GM10248 (cell line): ENCODE data around the gene PIEZO2.
A peak's percentile ranks its signal among the peaks of the same experiment; 100 is the strongest.

Source experiments
- CTCF ChIA-PET: fragments of 300-600 bp; sonication (Branson Sonifier 250); formaldehyde crosslinking; extraction: SDS; loops from one replicate; lab custom pipeline; 2021; ENCODE audit warnings: antibody characterized with exemption; lab: Yijun Ruan, JAX
- POLR2A ChIA-PET: fragments of 350-650 bp; sonication (Branson Sonifier 250); formaldehyde crosslinking; extraction: SDS; loops from one replicate; lab custom pipeline; 2020; ENCODE audit warnings: antibody characterized with exemption; lab: Yijun Ruan, JAX
- DNase-seq: peaks from one replicate; pipeline ENCODE4 v3.0.0; 2012; ENCODE audit errors: extremely low spot score
- TF ChIP-seq, protein P1 (sequence below): IDR thresholded peaks from 2 replicates; pipeline ENCODE4 v1.5.1; 2012; ENCODE audit warnings: mild to moderate bottlenecking, low read depth; ENCODE audit errors: extremely low read depth, missing control alignments, control extremely low read depth

The PIEZO2 gene

DNA sequence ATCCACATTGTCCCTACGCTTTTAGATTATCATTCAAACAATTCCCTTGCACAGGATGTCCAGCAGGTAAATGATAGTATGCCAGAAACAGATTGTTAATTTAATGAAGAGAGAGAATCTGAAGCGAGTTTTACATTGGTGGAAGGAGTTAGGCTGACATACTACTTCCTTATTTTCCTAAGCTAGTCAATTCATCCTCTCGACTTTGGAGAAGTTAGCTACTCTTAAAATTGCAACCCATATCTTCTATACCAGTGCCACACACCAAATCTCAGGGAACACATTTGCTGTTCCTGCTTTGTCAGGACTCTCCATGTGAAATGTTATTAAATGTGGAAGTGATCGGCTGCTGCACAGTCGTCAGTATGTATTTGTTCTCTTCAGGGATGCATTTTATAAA is 374.3 kb downstream of the PIEZO2 start:
- ChIA-PET CTCF (interaction anchor here (1.0 to 1.6 kb wide), 4 partner anchors 8 to 380 kb away, joined by 3 to 4 read pairs (median 3); no protein-coding TSS in a partner anchor), POLR2A (no interaction called here)
- TF ChIP-seq, protein P1, sequence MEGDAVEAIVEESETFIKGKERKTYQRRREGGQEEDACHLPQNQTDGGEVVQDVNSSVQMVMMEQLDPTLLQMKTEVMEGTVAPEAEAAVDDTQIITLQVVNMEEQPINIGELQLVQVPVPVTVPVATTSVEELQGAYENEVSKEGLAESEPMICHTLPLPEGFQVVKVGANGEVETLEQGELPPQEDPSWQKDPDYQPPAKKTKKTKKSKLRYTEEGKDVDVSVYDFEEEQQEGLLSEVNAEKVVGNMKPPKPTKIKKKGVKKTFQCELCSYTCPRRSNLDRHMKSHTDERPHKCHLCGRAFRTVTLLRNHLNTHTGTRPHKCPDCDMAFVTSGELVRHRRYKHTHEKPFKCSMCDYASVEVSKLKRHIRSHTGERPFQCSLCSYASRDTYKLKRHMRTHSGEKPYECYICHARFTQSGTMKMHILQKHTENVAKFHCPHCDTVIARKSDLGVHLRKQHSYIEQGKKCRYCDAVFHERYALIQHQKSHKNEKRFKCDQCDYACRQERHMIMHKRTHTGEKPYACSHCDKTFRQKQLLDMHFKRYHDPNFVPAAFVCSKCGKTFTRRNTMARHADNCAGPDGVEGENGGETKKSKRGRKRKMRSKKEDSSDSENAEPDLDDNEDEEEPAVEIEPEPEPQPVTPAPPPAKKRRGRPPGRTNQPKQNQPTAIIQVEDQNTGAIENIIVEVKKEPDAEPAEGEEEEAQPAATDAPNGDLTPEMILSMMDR: no peak
- no peak for DNase-seq

DNA sequence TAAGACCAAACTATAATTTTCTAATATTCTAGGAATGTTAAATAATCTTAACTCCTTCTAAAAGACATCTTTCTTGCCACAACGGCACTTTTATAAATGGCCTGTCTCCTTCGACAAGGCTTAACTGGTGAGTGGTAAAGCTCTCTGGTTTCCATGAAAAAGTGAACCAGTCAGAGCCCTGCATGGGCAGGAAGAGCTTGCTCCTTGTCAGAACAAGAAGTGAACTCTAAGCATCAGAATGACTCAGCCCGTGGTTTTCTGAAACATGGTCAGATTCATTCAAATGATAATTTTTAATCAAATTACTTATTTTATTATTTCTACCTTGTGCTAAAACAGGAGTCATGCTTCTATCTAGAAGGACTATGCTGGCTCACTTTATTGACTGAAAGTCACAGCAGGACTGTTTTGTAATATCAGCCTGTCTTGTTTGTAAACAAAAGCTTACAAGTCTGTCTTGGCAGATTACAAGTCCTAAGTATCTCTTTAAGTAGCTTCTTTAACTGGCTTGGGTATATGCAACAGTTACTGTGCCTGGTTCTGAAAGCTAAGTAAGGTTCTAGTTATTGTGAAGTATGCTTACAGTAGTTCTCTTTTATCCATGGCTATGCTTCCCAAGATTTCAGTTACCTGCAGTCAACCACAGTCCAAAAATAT is 378.2 kb downstream of the PIEZO2 start:
- ChIA-PET CTCF (interaction anchor here (0.6 to 4.2 kb wide), 7 partner anchors 9 to 383 kb away, joined by 3 to 23 read pairs (median 3); no protein-coding TSS in a partner anchor), POLR2A (no interaction called here)
- TF ChIP-seq, protein P1: no peak
- DNase-seq: peak; percentile 27

DNA sequence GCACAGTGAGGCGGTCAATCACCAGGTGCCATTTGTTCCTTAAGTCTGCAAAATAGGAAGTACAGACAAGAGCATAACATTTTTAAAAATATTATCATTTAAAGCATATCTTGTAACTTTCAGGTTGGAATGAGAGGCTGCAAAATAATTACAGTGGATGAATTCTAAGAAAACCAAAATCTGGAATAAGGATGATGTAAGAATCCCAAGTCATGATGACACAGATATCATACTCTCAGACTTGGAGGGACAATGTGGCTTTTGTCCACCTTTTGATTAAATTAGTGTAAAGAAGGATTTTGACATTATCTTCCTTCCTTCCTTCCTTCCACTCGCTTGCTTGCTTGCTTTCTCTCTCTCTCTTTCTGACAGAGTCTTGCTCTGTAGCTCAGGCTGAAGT is 379.1 kb downstream of the PIEZO2 start:
- ChIA-PET CTCF (interaction anchor here (1.4 to 4.2 kb wide), 2 partner anchors 16 to 38 kb away, joined by 3 to 23 read pairs; no protein-coding TSS in a partner anchor), POLR2A (no interaction called here)
- DNase-seq: no peak
- TF ChIP-seq, protein P1: no peak

DNA sequence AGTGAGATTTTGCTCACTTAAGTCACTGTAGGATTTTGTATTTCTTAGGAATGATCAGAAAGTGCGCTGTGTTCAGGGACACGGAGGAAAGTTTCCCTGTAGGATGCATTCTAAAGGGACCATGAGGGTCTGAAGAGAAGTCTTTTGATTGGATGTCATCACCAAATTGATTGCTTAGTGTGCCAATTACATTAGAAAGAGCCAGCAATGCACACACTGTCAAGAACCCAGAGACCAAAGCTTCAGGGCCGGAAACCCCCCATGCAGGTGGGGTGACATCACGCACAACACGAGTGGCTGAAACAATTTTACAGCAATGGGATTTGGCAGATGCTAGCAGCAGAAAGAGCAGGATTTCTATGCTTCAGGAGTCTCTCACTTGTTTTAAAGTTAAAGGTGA is 381.1 kb downstream of the PIEZO2 start:
- TF ChIP-seq, protein P1: no peak
- no peak for DNase-seq
- ChIA-PET POLR2A (no interaction called here), CTCF (interaction anchor here (2.6 to 3.7 kb wide), 2 partner anchors 11 to 19 kb away, joined by 12 to 20 read pairs; no protein-coding TSS in a partner anchor)

DNA sequence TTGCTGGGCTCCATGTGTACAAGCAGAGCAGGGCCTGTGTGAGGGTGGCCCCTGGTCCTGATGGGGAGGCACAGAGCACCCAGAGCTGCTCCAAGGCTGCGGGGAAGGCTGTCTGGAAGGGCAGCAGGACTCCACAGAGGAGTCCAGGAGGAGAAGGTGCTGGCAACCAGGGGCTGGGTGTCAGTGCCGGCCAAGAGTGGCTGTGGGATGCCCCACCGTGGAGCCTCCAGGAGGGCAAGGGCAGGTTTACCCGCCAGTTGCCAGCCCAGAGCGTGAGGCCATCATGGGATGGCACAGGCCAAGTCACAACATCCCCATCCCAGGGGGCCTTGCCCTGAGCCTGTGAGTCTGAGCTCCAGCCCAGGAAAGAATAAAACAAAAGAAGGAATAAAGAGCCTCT is 381.7 kb downstream of the PIEZO2 start:
- POLR2A ChIA-PET: no interaction called here
- CTCF ChIA-PET: interaction anchor here (2.6 to 3.7 kb wide), 2 partner anchors 11 to 20 kb away, joined by 12 to 20 read pairs; no protein-coding TSS in a partner anchor
- DNase-seq: no peak
- TF ChIP-seq, protein P1: no peak

DNA sequence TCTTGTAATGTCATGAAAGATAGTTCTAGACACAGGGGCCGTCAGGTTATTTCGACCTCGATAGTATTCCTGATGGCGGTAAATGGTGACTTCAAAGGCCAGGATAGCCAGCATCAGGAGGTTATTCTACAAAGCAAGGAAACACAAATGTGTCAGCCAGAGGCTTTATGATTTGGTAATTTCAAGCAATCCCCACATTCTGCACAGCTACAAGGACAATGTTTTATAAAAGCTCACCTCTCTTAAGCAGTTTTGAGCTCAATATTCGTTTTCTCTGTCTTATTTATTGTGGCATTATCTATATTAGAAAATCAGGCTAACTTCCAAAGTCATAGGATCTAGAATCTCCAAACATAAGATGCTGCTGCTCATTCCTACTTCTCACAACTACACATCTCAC is 388.4 kb downstream of the PIEZO2 start:
- POLR2A ChIA-PET: no interaction called here

More for the DNA sequence above, 388.4 kb downstream of the PIEZO2 start:
- TF ChIP-seq, protein P1: no peak
- DNase-seq: no peak
- CTCF ChIA-PET: interaction anchor here (0.8 kb wide), 1 partner anchor 27 kb away, joined by 3 read pairs; no protein-coding TSS in a partner anchor
